ENCODE results near the gene MRPL48. TPM values are rescaled to one million over a fixed set of nuclear protein-coding genes. Genes with fewer than 3 reads are reported as not detected.
"Not testable (repeated sequence)": the region's sequence is repeated elsewhere in the genome, so short reads cannot be mapped to it uniquely, and the experiment has no call there.

MRPL48 gene
- total RNA-seq, 1 donor from 2014 or later = 19.8 TPM

GRCh38 chr11:73779084-73779902 is 8.4 kb upstream of the MRPL48 start:
- DNase-seq = peak; percentile 99

DNA sequence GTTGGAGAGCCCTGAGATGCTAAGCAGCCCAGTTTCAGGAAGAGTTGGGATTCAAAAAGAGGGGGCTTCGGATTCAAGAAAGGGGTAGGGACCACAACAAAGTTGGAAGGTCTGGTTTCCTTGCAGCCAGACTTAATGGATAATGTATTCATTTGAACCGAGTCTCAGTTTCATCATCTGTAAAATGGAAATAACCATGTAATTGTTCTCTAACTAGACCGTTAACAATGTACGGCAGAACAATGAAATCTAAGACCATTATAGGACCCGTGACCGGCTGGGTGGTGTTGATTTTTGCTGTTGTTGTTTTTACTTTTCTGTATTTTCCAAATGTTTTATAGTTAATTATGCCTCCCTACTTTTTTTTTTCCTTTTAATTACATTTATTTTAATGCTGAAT is 6.4 kb upstream of the MRPL48 start:
- no peak for DNase-seq

DNA sequence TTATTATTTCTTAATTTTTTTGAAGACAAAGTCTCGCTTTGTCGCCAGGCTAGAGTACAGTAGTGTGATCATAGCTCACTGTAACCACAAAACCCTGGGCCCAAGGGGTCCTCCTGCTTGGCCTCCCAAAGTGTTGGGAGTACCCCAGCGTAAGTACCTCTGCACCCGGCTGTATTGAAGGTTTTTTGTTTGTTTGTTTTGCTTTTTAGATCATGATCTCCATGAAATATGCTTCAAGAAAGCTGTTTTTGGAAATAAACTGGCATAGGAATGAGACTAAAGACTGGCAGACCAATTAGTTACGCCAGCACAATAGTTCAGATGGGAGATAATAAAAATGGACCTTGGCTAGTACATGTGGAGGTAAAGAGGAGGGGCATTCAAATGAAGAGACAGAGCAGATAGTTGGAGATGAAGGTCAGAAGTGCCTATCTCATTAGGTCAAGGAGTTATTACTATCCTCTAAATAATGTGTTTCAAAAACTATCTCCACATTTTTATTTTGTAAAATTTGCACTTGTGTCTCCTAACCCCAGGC is 4.1 kb upstream of the MRPL48 start:
- DNase-seq = no peak

DNA sequence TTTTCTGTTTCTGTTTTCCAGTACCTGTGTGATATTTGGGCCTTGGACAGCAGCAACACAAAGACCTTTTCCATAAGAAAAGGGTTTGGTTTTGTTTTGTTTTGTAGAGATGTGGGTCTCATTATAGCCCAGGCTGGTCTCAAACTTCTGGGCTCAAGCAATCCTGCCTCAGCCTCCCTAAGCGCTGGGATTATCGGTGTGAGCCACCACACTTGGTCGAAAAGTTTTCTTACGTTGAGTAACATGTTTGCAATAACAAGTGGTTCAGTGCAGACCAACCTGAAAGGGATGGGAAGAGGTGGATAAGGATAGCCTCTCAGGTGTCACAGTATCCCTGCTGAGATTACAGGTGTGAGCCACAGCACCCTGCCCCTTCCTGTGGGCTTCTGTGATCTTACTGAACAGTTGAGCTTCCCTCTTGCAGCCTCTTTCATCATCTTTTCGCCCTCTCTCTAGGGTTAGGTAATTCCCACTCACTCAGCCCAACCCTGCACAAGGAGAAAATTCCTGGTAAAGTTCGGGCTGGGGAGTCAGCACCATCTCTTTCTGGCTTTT is 3.5 kb upstream of the MRPL48 start:
- no peak for DNase-seq

DNA sequence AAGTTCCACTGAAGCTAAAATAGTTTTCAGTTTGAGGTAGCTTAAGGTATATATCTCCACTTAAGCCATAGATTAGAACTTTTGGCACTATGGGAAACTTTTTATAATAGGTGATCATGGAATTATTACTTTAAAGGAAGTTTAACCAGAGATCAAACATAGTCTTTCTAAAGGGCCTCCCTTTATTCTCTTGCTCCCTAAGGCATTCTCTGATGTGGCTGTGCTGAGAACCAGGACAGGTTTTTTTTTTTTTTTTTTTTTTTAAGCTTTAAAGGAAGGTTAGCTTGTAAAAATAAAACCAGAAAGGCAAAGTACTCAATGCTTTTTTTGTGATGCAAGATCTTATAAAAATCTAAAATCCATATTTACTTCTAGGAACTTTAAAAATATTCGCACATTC is 2.9 kb upstream of the MRPL48 start:
- no peak for DNase-seq

DNA sequence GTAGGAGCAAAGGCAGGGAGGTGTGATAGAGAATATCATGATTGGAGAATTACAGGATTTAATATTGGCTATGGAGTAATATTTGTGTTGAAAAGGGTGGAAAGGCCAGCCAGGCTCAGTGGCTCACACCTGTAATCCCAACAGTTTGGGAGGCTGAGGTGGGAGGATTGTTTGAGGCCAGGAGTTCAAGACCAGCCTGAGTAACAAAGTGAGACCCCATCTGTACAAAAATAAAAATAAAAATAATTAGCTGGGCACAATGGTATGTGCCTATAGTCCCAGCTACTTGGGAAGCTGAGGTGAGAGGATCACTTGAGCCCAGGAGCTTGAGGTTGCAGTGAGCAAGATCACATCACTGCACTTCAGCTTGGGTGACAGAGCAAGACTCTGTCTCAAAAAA is 2.2 kb upstream of the MRPL48 start:
- DNase-seq = not testable (repeated sequence)

GRCh38 chr11:73787051-73787642 is 527 bp upstream of the MRPL48 start:
- DNase-seq = no peak

DNA sequence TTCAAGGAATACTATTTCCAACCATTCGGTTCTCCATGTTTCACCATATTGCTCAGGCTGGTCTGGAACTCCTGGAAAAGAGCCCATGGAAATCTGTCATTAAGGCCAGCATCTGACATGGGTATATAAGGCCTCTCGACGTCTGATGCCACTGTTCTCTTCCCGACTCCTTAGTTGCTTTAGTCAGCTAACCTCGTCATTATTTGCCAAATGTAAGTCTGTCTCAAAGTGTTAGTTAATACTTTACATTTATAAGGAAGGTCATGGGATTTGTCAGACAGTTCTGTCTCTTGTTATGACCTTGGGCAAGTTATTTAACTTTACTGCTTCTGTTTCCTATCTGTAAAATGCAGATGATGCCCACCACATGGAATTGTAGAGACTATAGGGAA is 1.6 kb downstream of the MRPL48 start:
- no peak for DNase-seq

- DNase-seq = no peak
These were observed 4.9 kb downstream of the MRPL48 start for GRCh38 chr11:73792584-73792983.

- DNase-seq = no peak
These were observed 8.4 kb downstream of the MRPL48 start for GRCh38 chr11:73795925-73796632.

GRCh38 chr11:73797457-73797856 is 9.8 kb downstream of the MRPL48 start:
- DNase-seq = peak; percentile 61

DNA sequence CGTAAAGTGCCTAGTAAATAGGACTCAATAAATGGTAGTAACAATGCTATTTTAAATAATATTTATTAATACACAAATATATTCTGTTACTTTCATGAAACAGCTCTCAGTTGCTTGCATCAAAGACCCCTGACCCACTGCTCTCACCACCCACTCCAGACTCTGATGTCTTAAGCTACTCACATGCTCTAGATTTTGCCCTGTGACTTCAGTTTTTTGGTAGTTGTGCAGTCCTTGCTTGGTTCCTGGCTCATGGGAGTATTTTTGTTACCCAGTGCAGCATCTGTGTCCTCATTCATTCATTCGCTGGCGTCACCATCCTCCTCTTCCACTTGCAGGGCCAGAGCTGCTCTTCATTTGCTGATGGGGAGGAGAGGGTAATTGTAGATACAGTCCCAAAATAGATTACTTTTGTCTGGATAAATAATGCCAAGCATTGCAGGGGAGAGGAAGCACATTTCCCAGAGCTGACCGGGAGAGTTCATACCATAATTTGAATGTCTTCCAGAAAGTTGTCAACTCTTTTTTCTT is 12.7 kb downstream of the MRPL48 start:
- DNase-seq = no peak

DNA sequence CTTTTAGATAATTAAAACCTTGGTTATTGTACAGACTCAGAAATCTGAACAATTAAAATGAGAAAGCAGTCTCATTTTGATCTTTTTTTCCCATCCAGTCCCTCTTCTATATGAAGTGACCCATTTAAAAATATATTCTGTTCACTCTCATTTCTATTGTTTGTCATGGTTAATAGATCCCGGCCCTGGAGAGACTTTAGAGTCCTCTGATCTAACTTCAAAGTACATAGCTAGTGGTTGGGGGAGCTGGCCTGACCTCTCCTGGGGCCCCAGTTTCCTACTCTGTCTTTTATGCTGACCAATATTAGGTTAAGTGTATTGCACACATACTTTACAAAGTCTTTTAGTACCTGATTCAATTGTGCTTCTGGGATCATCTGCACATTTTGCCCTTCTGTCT is 13.5 kb downstream of the MRPL48 start:
- no peak for DNase-seq

DNA sequence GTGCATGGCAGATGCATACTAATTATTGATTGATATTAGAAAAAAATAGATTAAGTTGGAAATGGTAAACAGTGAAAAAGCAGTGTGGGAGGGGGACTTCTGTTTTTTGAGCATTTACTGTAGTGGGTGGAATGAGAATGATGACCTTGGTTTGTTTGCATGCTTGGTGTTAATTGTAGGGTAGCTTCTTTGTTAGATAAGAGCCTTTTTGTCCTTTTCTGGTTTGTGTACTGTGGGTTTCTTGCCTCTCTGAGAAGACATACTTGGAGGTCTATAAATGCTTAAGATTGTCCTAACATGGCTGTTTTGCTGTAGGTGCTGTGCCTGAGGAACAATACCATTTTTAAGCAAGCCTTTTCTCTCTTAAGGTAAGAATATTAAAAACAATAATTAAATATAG is 17.0 kb downstream of the MRPL48 start:
- no peak for DNase-seq

- no peak for DNase-seq
These were observed 20.4 kb downstream of the MRPL48 start for GRCh38 chr11:73808052-73808451.

GRCh38 chr11:73810637-73811036 is 23.0 kb downstream of the MRPL48 start:
- no peak for DNase-seq

- no peak for DNase-seq
These were observed 24.6 kb downstream of the MRPL48 start for GRCh38 chr11:73812234-73812633.

DNA sequence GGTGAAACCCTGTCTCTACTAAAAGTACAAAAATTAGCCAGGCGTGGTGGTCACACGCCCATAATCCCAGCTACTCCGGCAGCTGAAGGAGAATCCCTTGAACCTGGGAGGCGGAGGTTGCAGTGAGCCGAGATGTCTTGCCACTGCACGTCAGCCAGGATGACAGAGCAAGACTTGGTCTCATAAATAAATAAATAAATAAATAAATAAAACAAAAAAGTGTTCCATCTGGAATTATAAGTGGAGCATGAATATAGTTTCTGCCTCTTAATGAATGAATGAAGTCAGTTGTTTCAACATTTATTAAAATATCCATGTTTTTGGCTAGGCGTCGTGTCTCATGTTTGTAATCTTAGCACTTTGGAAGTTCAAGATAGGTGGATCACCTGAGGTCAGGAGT is 27.1 kb downstream of the MRPL48 start:
- DNase-seq = no peak

DNA sequence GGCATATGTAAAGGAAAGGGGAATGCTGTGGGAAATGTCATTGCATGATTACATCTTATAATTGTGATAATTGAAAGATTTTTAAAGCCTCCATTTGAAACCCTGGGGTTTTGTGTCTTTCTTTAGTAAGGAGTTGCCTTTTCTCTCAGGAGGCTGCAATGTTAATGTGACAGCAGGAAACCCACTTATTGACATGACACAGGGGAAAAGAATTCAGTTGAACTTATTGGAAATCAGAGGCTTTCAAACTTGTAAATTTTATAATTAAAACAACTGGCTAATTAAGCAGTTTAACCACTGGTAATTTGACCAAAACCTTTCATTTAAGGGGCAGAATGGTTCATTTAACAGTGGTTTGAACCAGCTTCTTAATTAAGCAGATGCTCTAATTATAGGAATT is 31.2 kb downstream of the MRPL48 start:
- no peak for DNase-seq

DNA sequence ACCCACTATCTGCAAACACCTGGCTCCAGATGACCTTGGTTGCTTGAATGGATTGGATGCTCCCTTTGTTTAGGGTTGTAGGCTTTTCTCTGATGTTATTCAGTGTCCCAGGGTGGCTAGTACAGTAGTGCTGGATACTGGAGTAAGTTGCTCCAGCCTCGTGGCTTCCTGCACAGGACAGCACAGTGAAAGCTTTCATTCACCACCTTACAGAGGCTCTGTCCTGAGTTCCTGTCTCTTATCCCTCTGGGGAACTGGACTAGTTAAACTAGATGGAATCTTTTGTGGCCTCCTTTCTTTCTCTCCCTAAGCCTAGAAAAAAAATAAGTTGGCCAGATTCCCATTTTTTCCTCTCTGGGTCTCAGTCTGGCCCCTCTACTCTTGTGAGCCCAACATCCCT is 42.6 kb downstream of the MRPL48 start:
- DNase-seq = no peak

- no peak for DNase-seq
These were observed 45.4 kb downstream of the MRPL48 start for GRCh38 chr11:73833067-73833466.

- no peak for DNase-seq
These were observed 50.9 kb downstream of the MRPL48 start for GRCh38 chr11:73838443-73839122.

Data from tongue (tissue), 2 donors.